SJCRH30 (cell line): Measurements from ENCODE around the gene GPR137C. TPM values are rescaled to one million over a fixed set of nuclear protein-coding genes. Genes with fewer than 3 reads are reported as not detected.

Experiments
- DNase-seq, 2 experiments: peaks; one replicate each; pipeline ENCODE4 v3.0.0-alpha.2; 2015 to 2020
- H3K27ac ChIP-seq: fragments of 250-450 bp; sonication (Bioruptor Pico); 2 replicates; pipeline ENCODE4 v1.5.1; 2020; ENCODE audit warnings: mild to moderate bottlenecking, moderate library complexity
- H3K27me3 ChIP-seq: fragments of 250-450 bp; sonication (Bioruptor Pico); 2 replicates; pipeline ENCODE4 v1.5.1; 2020; ENCODE audit warnings: mild to moderate bottlenecking, moderate library complexity
- H3K36me3 ChIP-seq: fragments of 250-450 bp; sonication (Bioruptor Pico); 2 replicates; pipeline ENCODE4 v1.5.1; 2020; ENCODE audit warnings: mild to moderate bottlenecking, moderate library complexity
- H3K4me1 ChIP-seq: fragments of 250-450 bp; sonication (Bioruptor Pico); 2 replicates; pipeline ENCODE4 v1.5.1; 2020; ENCODE audit warnings: mild to moderate bottlenecking, moderate library complexity
- H3K4me3 ChIP-seq: fragments of 250-450 bp; sonication (Bioruptor Pico); 2 replicates; pipeline ENCODE4 v1.5.1; 2020; ENCODE audit warnings: mild to moderate bottlenecking, moderate library complexity
- H3K9me3 ChIP-seq: fragments of 250-450 bp; sonication (Bioruptor Pico); replicated peaks from 2 replicates; pipeline ENCODE4 v1.5.1; 2020; ENCODE audit warnings: mild to moderate bottlenecking, moderate library complexity
- total RNA-seq: library from RNA; depleted of rRNA; stranded (reverse); fragments of >200 nt; shearing (Covaris generic); gene quantifications from 2 replicates; pipeline ENCODE4 v1.2.3, GENCODE V29; 2014; rRNA removed

Gene GPR137C, protein sequence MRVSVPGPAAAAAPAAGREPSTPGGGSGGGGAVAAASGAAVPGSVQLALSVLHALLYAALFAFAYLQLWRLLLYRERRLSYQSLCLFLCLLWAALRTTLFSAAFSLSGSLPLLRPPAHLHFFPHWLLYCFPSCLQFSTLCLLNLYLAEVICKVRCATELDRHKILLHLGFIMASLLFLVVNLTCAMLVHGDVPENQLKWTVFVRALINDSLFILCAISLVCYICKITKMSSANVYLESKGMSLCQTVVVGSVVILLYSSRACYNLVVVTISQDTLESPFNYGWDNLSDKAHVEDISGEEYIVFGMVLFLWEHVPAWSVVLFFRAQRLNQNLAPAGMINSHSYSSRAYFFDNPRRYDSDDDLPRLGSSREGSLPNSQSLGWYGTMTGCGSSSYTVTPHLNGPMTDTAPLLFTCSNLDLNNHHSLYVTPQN
- total RNA-seq, result 2.5 and 2.7 TPM in 2 replicates

DNA sequence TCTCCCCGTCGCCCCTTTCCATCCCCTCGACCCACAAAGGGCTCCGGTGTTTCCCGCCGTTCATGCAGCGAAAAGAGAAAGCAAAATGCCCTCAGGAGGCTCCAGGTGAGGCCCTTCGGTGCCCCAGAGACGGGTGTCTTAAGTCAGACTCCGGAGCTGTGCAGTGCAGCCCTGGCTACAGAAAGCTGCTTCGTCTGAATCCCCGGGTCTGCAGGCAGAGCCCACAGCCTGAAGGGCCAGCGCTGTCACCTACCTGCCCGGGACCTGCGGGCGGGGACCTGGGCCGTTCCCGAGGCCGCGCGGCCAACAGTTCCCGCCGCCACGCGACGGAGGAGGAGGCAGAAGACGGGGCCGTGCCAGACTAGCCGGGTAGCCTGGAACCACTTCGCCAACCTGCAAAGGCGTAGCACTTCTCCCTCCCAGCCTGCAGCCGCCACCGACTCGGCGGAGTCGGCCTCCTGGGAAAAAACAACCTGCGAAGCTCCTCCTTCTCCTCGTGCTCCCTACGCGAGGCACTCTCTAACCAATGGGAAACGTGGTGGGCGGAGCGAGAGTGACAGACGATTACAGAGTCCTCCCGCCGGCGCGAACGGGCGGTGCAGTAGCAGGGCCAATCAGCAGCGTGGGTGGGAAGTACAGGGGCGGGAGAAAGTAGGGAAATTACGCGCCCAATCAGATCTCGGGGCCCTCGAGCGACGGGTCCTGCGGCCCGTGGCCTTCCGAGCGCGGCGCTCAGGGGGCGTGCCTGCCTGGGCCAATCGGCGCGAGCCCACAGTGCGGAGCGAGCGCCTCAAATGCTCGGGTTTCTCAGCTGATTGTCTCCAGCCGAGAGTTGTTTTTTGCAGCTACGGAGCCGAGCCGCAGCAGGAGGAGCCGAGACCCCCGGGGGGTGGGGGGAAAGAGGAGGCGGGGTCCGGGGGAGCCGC lies at the start of gene GPR137C, which contains the start of gene TXNDC16:
TSS of gene GPR137C (plus strand) at position 774 of the 926 bp plus-strand sequence. CDS start 312 bp downstream, outside the sequence.
TSS of gene TXNDC16 (minus strand) at position 443 of the 926 bp plus-strand sequence. CDS start 8,948 bp downstream, outside the sequence.
- H3K36me3 ChIP-seq, result no peaks in the 10 kb centered on the region
- peak; percentile 99 for DNase-seq
- H3K9me3 ChIP-seq, result no peaks in the 10 kb centered on the region
- H3K27ac ChIP-seq, result peak within 1 kb of the TSS; percentile 49; the same call in 1 of the 2 replicates
- H3K4me1 ChIP-seq, result peaks cover 3% of the 10 kb centered on the region; the same call in 1 of the 2 replicates
- no peaks in the 10 kb centered on the region for H3K27me3 ChIP-seq
- peak within 1 kb of the TSS; percentile 73 for H3K4me3 ChIP-seq

DNA sequence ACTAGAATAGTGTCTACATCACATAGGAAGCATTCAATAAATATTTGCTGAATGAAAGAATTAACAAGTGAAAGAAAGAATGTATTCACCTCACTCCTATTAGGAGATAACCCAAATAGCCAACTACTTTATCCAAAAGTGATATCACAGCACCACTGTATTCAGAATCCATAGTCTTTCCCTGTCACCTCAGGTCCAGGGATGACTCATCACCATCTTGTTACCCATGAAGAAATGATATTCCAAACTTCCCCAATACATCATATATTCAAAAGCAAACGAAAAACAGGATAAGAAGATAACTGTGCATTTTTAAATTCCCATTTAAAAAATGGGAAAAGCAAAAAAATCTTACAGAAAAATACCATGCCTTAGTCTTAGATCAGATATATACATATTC lies 39.4 kb upstream of the GPR137C start:
- H3K4me1 ChIP-seq, result no peaks in the 10 kb centered on the region
- no peak for DNase-seq
- no peaks in the 10 kb centered on the region for H3K36me3 ChIP-seq
- H3K27me3 ChIP-seq, result no peaks in the 10 kb centered on the region
- H3K27ac ChIP-seq, result no peak overlapping the region
- H3K9me3 ChIP-seq, result no peaks in the 10 kb centered on the region
- no peak overlapping the region for H3K4me3 ChIP-seq

DNA sequence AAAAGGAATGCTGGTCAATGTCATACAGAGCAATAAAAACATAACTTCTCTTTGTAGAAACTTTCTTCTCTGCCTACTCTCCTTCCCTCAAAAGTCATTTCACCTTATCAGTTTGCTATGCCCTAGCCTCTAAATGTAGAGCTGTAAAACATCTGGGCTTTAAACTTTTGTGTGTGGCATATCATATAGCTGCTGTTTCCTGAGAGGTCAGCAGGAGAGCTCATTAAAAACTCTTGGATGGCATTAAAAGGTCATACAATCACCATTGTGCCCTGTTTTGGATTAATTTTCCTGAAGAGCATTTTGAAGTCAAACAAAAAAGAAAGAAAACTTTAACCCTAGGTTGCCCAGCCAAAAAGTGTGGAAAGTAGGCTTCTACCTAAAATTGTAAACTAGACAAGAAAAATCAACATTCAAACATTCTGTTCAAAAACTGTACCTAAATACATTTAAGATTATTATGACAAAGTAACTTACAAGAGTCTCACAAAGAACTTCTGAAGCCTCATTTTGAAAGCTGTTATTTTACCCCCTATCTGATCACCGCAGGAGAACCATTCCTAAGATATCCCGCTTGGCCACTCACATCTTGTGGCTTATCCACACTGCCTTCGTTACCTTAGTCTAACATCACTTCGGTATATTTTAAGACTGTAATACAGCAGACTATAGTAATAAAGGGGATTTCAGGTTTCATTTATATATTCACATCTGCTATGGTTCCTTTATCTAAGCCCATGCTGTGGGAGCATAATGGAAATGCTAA lies 38.4 kb upstream of the GPR137C start:
- Histone ChIP-seq H3K9me3 (no peaks in the 10 kb centered on the region), H3K27me3 (no peaks in the 10 kb centered on the region), H3K4me1 (no peaks in the 10 kb centered on the region), H3K36me3 (no peaks in the 10 kb centered on the region), H3K27ac (no peak overlapping the region), H3K4me3 (no peak overlapping the region)
- DNase-seq, result no peak

DNA sequence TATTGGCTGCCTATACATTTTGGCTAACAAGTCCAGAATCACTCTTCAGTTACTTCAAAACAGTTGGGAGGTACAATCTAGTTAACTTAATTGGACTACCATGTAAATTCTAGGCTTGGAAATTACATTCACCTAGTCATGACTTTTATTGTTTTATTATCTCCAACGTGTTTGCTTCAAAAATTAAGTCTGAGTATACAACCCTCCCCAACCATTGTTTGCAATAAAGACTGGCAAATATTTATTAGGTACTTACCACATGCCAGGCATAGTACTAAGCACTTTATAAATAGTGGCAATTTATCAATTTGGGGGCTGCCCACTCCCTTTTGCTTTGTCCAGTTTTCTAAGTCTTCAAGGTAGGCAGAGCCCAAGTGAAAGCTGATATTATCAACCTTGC lies 30.6 kb upstream of the GPR137C start:
- H3K9me3 ChIP-seq, result no peaks in the 10 kb centered on the region
- DNase-seq, result no peak
- no peaks in the 10 kb centered on the region for H3K27me3 ChIP-seq
- no peaks in the 10 kb centered on the region for H3K36me3 ChIP-seq
- no peak overlapping the region for H3K27ac ChIP-seq
- no peaks in the 10 kb centered on the region for H3K4me1 ChIP-seq
- H3K4me3 ChIP-seq, result no peak overlapping the region

DNA sequence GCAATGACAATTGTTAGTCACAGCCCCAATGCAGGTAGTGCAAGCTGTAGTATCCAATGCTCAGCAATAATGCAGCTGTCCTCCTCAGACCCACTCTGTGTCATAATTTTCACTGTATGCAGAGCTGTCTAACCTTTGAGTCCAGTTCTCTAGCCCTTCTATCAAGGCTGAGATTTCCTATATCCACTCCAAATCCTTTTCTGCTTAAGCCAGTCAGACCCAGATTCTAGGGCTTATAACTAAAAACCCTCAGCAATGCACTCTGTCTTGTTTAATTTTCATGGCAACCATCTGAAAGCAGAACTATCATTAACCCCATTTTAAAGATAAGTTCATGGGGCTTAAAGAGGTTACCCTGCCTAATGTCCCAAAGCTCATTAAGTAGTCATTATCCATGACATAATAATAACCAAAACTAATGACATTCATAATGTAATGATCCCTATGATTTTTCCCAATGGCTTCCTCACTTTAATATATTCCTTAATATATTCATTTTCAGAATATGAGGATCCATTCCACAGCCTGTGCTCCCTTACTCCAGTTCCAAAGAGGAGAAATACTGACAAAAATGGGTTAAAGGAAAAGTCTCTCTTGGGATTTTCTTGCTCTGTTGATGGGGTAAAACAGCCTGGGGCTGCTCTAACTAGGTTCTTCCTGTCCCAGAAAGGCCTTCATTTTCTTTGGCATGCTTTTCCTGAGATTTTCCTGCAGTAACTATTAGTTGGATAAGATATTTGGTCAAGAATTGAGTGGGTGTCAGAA lies 29.9 kb upstream of the GPR137C start:
- H3K4me3 ChIP-seq, result no peak overlapping the region
- no peaks in the 10 kb centered on the region for H3K9me3 ChIP-seq
- no peaks in the 10 kb centered on the region for H3K27me3 ChIP-seq
- DNase-seq, result no peak
- no peaks in the 10 kb centered on the region for H3K36me3 ChIP-seq
- no peaks in the 10 kb centered on the region for H3K4me1 ChIP-seq
- H3K27ac ChIP-seq, result no peak overlapping the region

DNA sequence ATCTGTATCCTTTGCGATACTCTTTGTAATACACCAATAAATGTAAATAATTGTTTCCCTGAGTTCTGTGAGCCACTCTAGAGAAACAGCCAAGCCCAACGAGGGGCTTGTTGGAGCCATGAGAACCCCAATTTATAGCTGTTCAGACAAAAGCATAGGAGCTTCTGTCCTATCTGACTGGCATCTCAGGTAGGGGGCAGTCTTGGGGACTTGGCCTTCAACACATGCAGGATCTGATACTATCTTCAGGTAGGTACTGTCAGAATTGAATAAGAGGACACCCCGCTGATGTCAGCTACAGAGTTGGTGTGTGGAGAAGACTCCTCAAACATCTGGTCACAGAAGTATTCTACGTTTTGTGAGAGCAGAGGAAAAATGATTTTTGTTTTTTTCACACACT lies 25.6 kb upstream of the GPR137C start:
- H3K36me3 ChIP-seq, result no peaks in the 10 kb centered on the region
- no peaks in the 10 kb centered on the region for H3K27me3 ChIP-seq
- no peaks in the 10 kb centered on the region for H3K9me3 ChIP-seq
- H3K4me1 ChIP-seq, result no peaks in the 10 kb centered on the region
- no peak overlapping the region for H3K4me3 ChIP-seq
- H3K27ac ChIP-seq, result no peak overlapping the region
- no peak for DNase-seq

DNA sequence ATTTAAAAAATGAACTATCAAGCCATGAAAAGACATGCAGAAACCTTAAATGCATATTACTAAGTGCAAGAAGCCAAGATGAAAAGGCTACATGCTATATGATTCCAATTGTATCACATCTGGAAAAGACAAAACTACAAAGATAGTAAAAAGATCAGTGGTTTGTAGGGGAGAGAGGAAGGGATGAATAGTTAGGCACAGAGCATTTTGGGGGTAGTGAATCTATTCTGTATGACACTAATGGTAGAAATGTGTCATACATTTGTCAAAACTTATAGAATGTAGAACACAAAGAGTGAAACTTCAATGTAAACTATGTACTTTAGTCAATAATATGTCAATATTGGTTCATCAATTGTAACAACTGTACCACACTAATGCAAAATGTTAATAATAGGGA lies 21.2 kb upstream of the GPR137C start:
- DNase-seq, result no peak
- H3K4me1 ChIP-seq, result peaks cover 3% of the 10 kb centered on the region; the same call in 1 of the 2 replicates
- no peaks in the 10 kb centered on the region for H3K27me3 ChIP-seq
- H3K27ac ChIP-seq, result no peak overlapping the region
- no peaks in the 10 kb centered on the region for H3K36me3 ChIP-seq
- H3K4me3 ChIP-seq, result no peak overlapping the region
- H3K9me3 ChIP-seq, result no peaks in the 10 kb centered on the region

DNA sequence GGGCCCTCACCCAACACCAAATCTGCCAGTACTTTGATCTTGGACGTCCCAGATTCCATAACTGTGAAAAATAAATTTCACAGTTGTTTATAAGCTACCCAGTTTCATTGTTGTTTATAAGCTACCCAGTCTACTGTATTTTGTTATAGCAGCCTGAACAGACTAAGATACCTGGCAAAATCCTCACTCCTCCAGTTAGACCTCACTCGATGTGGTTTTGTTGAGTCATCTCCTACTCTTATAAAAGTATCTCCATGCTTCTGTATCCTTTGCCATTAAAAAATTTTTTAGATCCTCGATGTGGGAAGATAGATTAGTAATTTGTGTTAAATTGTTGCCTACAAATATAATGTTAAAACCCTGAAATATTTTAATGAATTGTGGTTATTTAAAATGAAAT lies 16.4 kb upstream of the GPR137C start:
- H3K9me3 ChIP-seq, result no peaks in the 10 kb centered on the region
- H3K4me3 ChIP-seq, result no peak overlapping the region
- no peaks in the 10 kb centered on the region for H3K27me3 ChIP-seq
- no peak for DNase-seq
- no peak overlapping the region for H3K27ac ChIP-seq
- peaks cover 3% of the 10 kb centered on the region; the same call in 1 of the 2 replicates for H3K4me1 ChIP-seq
- H3K36me3 ChIP-seq, result no peaks in the 10 kb centered on the region

DNA sequence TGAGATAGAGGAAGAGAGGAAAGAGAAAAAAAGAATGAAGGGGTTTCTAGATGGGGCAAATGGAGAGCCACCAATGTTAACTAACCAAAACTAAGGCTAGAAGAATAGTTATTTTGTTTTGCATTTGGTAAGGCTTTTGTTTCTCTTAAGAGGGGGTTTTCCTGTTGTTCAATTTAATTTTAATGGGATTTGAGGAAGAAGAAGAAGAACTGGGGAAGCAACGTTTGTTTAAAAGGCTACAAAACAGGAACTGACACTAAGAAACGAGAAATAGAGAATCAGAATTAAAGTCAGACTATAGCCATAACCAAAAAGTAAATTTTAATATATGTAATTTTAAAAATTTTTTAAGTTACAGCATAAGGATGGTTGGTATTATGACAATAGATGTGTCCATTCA lies 14.0 kb upstream of the GPR137C start:
- Histone ChIP-seq H3K27me3 (no peaks in the 10 kb centered on the region), H3K9me3 (no peaks in the 10 kb centered on the region), H3K4me3 (no peak overlapping the region), H3K4me1 (peaks cover 3% of the 10 kb centered on the region; the same call in 1 of the 2 replicates), H3K36me3 (no peaks in the 10 kb centered on the region), H3K27ac (no peak overlapping the region)
- DNase-seq, result no peak

DNA sequence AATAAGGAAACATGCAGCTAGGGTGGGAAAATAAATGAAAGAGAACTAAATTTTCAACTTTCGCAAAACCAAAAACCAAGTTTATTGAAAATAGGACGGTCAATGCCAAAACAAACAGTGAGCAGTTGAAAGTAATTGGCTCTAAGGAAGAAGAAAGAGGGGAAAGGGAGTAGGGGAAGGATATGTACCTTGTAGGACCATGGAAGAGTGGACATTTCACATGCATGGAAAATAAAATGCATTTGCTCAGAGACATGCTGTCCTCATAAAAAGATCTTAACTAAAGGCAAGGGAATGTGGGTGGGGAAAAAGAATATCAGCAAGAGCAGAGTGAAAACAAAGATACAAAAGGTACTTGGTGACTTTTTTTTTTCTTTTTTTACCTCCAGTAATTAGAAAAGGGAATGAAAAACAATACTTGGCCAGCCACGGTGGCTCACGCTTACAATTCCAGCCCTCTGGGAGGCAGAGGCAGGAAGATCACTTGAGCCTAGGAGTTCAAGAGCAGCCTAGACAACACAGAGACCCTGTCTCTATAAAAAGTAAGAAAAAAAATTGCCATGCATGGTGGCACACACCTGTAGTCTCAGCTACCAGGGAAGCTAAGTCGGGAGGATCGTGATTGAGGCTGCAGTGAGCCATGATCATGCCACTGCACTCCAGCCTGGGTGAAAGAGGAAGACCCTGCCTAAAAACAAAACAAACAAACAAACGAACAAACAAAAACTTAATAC lies 6.9 kb upstream of the GPR137C start:
- Histone ChIP-seq H3K9me3 (no peaks in the 10 kb centered on the region), H3K27ac (no peak overlapping the region), H3K27me3 (no peaks in the 10 kb centered on the region), H3K4me1 (no peaks in the 10 kb centered on the region), H3K36me3 (no peaks in the 10 kb centered on the region), H3K4me3 (no peak overlapping the region)
- no peak for DNase-seq

DNA sequence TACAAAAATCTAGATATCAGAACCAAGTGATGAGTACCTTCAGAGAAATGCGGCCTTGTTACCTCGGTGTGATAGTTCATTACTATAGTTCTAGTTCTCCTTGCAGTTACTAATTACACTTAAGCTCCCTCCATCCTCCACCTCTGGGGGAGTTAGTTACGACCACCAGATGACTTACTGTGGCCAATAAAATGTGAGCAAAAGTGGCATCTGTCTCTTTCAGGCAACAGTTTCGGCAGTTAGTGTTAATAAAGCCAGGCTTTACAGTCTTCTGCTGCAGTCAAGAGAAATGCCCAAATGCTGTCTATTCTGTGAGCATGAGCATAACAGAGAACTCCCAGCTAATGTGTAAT lies 6.3 kb upstream of the GPR137C start:
- Histone ChIP-seq H3K4me3 (no peak overlapping the region), H3K9me3 (no peaks in the 10 kb centered on the region), H3K27ac (no peak overlapping the region), H3K36me3 (no peaks in the 10 kb centered on the region), H3K4me1 (no peaks in the 10 kb centered on the region), H3K27me3 (no peaks in the 10 kb centered on the region)
- DNase-seq, result no peak

DNA sequence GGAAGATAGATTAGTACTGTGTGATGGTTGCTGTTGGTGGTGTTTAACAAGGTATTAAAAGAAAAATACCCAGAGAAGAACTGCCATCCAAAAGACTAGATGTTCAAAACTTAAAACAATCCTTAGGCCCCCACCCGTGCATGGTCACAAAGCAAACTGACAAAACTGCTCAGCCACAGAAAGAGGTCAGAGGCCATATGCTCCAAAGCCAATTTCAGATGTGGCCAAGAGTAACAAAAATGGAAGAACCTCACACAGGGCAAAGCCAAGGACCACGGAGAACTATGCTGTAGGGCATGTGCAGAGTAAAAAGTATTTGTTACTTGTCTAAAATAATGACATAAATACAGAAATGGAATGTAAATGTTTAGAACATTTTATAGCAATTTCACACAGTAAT lies 5.6 kb upstream of the GPR137C start:
- H3K27me3 ChIP-seq, result no peaks in the 10 kb centered on the region

DNA sequence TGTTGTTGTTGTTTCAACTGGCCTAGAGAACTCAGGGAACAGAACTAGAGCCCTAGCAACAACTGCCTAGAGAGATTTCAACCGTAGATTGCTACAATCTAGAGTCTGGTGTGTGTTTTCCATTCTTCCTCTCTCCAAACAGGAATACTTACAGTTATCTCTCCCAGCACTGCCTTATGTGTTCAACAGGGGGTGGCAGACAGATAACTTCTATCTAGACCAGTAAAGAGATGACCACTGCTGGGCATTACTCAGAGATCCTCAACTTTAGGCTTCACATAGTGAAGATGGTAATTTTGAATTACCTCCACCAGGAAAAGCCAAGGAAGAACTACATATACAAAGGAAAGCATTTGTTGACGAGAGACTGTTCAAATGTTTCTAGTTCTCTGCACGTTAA lies 5.1 kb upstream of the GPR137C start:
- Histone ChIP-seq H3K36me3 (no peaks in the 10 kb centered on the region), H3K4me1 (no peaks in the 10 kb centered on the region), H3K27ac (no peak overlapping the region), H3K9me3 (no peaks in the 10 kb centered on the region), H3K27me3 (no peaks in the 10 kb centered on the region), H3K4me3 (no peak overlapping the region)
- DNase-seq, result no peak

More for the DNA sequence above, 5.6 kb upstream of the GPR137C start:
- DNase-seq, result no peak
- Histone ChIP-seq H3K9me3 (no peaks in the 10 kb centered on the region), H3K4me1 (no peaks in the 10 kb centered on the region), H3K36me3 (no peaks in the 10 kb centered on the region), H3K27ac (no peak overlapping the region), H3K4me3 (no peak overlapping the region)
